Endothelial cell of umbilical vein (primary cell): ENCODE results near the gene LAMTOR4. TPM values are rescaled to one million over a fixed set of nuclear protein-coding genes. Genes with fewer than 3 reads are reported as not detected.
A peak's percentile ranks its signal among the peaks of the same experiment; 100 is the strongest.

ENCODE experiments used
- BruUV-seq: library from RNA; stranded (reverse); fragments of 400-500 nt; replicated peaks from 2 replicates; lab custom pipeline; 2021; lab: Mats Ljungman, UMichigan
- CTCF ChIA-PET: fragments of 300-600, 350-600 bp; sonication (Branson Sonifier 250); formaldehyde crosslinking; loops from one replicate; lab custom pipeline; 2021; ENCODE audit warnings: antibody characterized with exemption, inconsistent platforms; lab: Charles Lee
- POLR2A ChIA-PET: fragments of 300-600, 350-600 bp; sonication (Branson Sonifier 250); formaldehyde crosslinking; loops from one replicate; lab custom pipeline; 2021; ENCODE audit warnings: antibody characterized with exemption, inconsistent platforms; lab: Charles Lee
- DNase-seq: peaks from one replicate; pipeline ENCODE4 v3.0.0-alpha.2; 2011; ENCODE audit warnings: low read depth, low spot score
- FAIRE-seq: peaks from 2 replicates; lab custom pipeline; 2011; peaks lifted over from hg19 to GRCh38; lab: Jason Lieb, UNC
- H2AFZ ChIP-seq: 2 replicates; pipeline ENCODE4 v1.6.0; 2012; ENCODE audit warnings: low read depth, low read length, control low read depth, inconsistent platforms
- H3K27ac ChIP-seq: 2 replicates; pipeline ENCODE4 v1.5.1; 2011; ENCODE audit warnings: low read depth, mild to moderate bottlenecking, control low read depth, low read length, moderate library complexity; ENCODE audit not compliant: insufficient read depth
- H3K27me3 ChIP-seq, 2 experiments: 2 replicates each; pipeline versions ENCODE4 v1.6.0 to v1.6.1; 2011; ENCODE audit warnings: low read length in 2 of 2, mixed read lengths in 1 of 2; ENCODE audit not compliant: control insufficient read depth in 2 of 2, insufficient read depth in 2 of 2
- H3K36me3 ChIP-seq, 2 experiments: 2 replicates in 1 of 2; 3 replicates in 1 of 2; pipeline ENCODE4 v1.5.1; 2011; ENCODE audit warnings: low read length in 2 of 2, mild to moderate bottlenecking in 1 of 2, moderate library complexity in 1 of 2; ENCODE audit not compliant: control insufficient read depth in 2 of 2, insufficient read depth in 2 of 2; ENCODE audit errors: extremely low read depth in 1 of 2
- H3K4me1 ChIP-seq: 3 replicates; pipeline ENCODE4 v1.5.1; 2011; ENCODE audit warnings: mild to moderate bottlenecking, low read length; ENCODE audit not compliant: control insufficient read depth, insufficient read depth; ENCODE audit errors: extremely low read depth
- H3K4me2 ChIP-seq: 2 replicates; pipeline ENCODE4 v1.6.1; 2011; ENCODE audit warnings: low read length, control low read depth, mixed read lengths; ENCODE audit not compliant: insufficient read depth
- H3K4me3 ChIP-seq, 3 experiments: fragments of 200-600 bp in 1 of 3; sonication (generic), shearing (Covaris generic) in 1 of 3; replicated peaks in 1 of 3; 2 replicates each; pipeline ENCODE4 v1.5.1; 2011 to 2016; ENCODE audit warnings: control low read depth in 3 of 3, low read length in 3 of 3, mild to moderate bottlenecking in 2 of 3, inconsistent platforms in 1 of 3, low read depth in 1 of 3, moderate library complexity in 1 of 3; ENCODE audit not compliant: insufficient read depth in 1 of 3
- H3K79me2 ChIP-seq: 2 replicates; pipeline ENCODE4 v1.6.0; 2012; ENCODE audit warnings: low read length, inconsistent platforms; ENCODE audit not compliant: control insufficient read depth, insufficient read depth
- H3K9ac ChIP-seq: replicated peaks from 2 replicates; pipeline ENCODE3; 2011; ENCODE audit warnings: low read length, control low read depth; ENCODE audit not compliant: insufficient read depth; ENCODE audit errors: extremely low read depth
- H3K9me1 ChIP-seq: replicated peaks from 3 replicates; pipeline ENCODE4 v1.6.0; 2011; ENCODE audit warnings: mild to moderate bottlenecking, low read length; ENCODE audit not compliant: control insufficient read depth, insufficient read depth; ENCODE audit errors: extremely low read depth
- H3K9me3 ChIP-seq: replicated peaks from 2 replicates; pipeline ENCODE4 v1.5.1; 2012; ENCODE audit warnings: low read length, inconsistent platforms; ENCODE audit not compliant: control insufficient read depth, insufficient read depth
- H4K20me1 ChIP-seq: replicated peaks from 2 replicates; pipeline ENCODE3; 2011; ENCODE audit warnings: mild to moderate bottlenecking, low read length; ENCODE audit not compliant: control insufficient read depth, insufficient read depth; ENCODE audit errors: extremely low read depth
- CTCF ChIP-seq, 2 donors: IDR thresholded peaks; 1 replicate in 1 of 2; 2 replicates in 1 of 2; pipeline ENCODE4 v1.5.1; 2011; ENCODE audit warnings: low read length in 2 of 2, mild to moderate bottlenecking in 2 of 2, moderate library complexity in 2 of 2, control low read depth in 1 of 2, inconsistent platforms in 1 of 2, low read depth in 1 of 2; ENCODE audit not compliant: insufficient read depth in 1 of 2; ENCODE audit errors: extremely low read depth in 1 of 2
- EZH2 ChIP-seq: IDR thresholded peaks from 2 replicates; pipeline ENCODE4 v1.6.1; 2012; ENCODE audit warnings: borderline replicate concordance, low read depth, mild to moderate bottlenecking, moderate library complexity, low read length, inconsistent platforms; ENCODE audit not compliant: severe bottlenecking
- FOS ChIP-seq: IDR thresholded peaks from 2 replicates; pipeline ENCODE4 v1.6.1; 2011; ENCODE audit warnings: mild to moderate bottlenecking, low read length, moderate library complexity, borderline replicate concordance; ENCODE audit not compliant: insufficient read depth
- GATA2 ChIP-seq: IDR thresholded peaks from 2 replicates; pipeline ENCODE4 v1.7.0; 2011; ENCODE audit warnings: low read depth, mild to moderate bottlenecking, moderate library complexity, mixed read lengths, low read length; ENCODE audit not compliant: insufficient read length, insufficient read depth
- JUN ChIP-seq: IDR thresholded peaks from 2 replicates; pipeline ENCODE4 v1.6.1; 2011; ENCODE audit warnings: borderline replicate concordance, low read depth; ENCODE audit not compliant: insufficient read length, insufficient read depth
- MYC ChIP-seq: IDR thresholded peaks from one replicate; pipeline ENCODE4 v1.6.1; 2011; ENCODE audit warnings: mild to moderate bottlenecking, low read depth, low read length
- POLR2AphosphoS5 ChIP-seq: IDR thresholded peaks from 2 replicates; pipeline ENCODE4 v1.6.1; 2012; ENCODE audit warnings: low read depth, mild to moderate bottlenecking, control low read depth, low read length, moderate library complexity; ENCODE audit not compliant: insufficient read depth
- dilution Hi-C: fragments of 300-500 bp; cut with MboI; formaldehyde crosslinking; loops from one replicate; pipeline ENCODE4 v1.15.0; 2019; ENCODE audit warnings: low sequenced_read_pairs; ENCODE audit not compliant: extremely low pct_ligation_motif_present
- intact Hi-C: fragments of 100-400 bp; cut with micrococcal nuclease; formaldehyde crosslinking; loops from one replicate; pipeline ENCODE4 v1.10.0; 2022
- polyA plus RNA-seq, 4 experiments: library from polyadenylated mRNA; depleted of rRNA in 3 of 4; stranded (reverse) in 3 of 4; unstranded in 1 of 4; fragments of >200 nt; gene quantifications; 2 replicates each; pipeline versions ENCODE4 v1.2.1 to v1.2.3, GENCODE V29; 2011 to 2012; ENCODE audit warnings: missing spikeins in 1 of 4
- total RNA-seq: library from RNA; stranded (reverse); gene quantifications from 2 replicates; pipeline ENCODE4 v1.2.3, GENCODE V29; 2021
- TF ChIP-seq, protein P1 (sequence below): IDR thresholded peaks from 2 replicates; pipeline ENCODE4 v1.6.1; 2011; ENCODE audit not compliant: insufficient read depth, insufficient read length

The LAMTOR4 gene
- total and polyA plus RNA-seq, 2 donors (not counting 3 experiments of a cell fraction or from before 2014, with no cell fraction given) = 139 to 520 TPM

DNA sequence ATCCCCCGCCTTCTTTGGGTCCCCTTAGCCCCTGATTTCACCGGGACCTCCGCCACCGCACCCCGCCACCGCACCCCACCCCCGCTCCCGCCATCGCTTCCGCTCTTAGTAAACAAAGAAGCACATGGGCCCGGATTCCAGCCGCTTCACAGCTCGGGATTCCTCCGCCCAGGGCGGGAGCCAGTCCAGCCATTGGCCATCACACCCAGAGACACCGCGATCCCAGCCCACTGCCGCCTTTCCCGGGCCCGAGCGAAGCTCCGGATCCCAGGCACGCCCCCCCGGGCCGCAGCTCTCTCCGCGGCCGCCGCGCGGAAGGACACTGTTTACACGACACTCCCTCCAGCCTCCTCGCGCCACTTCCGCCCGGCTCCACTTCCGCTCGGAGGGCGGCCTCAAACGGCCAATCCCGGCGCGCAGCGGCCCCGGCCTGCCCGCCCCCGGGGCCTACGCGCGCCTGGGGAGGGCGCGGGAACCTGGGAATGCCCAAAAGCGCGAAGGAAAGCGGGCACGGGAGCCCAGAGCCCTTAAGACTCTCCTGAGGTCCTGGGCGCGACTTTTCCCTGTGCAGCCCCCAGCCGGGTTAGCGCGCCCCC is 48.2 kb upstream of the LAMTOR4 start:
- Histone ChIP-seq H3K9ac (peak overlapping the region; percentile 92), H3K4me1 (peaks cover 18% of the 10 kb centered on the region), H4K20me1 (no peaks in the 10 kb centered on the region), H3K36me3 (peaks cover 29 to 37% of the 10 kb centered on the region in 2 experiments), H3K9me3 (no peaks in the 10 kb centered on the region), H3K4me3 (peak overlapping the region; percentile 74 to 96 (median 75)), H3K4me2 (peak overlapping the region; percentile 94), H3K79me2 (peaks cover 43% of the 10 kb centered on the region), H2AFZ (peak overlapping the region; percentile 15), H3K27me3 (no peaks in the 10 kb centered on the region), H3K9me1 (no peaks in the 10 kb centered on the region), H3K27ac (peak overlapping the region; percentile 84)
- intact Hi-C loops = loop anchor here (1.0 to 10.0 kb wide), 7 partner anchors 13 to 1024 kb away; partner anchors contain the start of genes CNPY4, GPC2, LAMTOR4 and SERPINE1
- FAIRE-seq (peak; percentile 82), DNase-seq (peak; percentile 97)
- no TSS peak for BruUV-seq
- ChIA-PET CTCF (interaction anchor here (1.1 to 2.8 kb wide), 7 partner anchors 11 to 51 kb away, joined by 3 to 18 read pairs (median 5); partner anchors contain the start of genes COPS6, MBLAC1 and ZSCAN21), POLR2A (interaction anchor here (0.6 to 2.8 kb wide), 6 partner anchors 12 to 79 kb away, joined by 3 to 15 read pairs (median 6); partner anchors contain the start of gene COPS6)
- dilution Hi-C loops = no loop called here
- TF ChIP-seq CTCF (IDR thresholded peaks at IDR 0.05; ENCODE audit: extremely low read depth in 1 of 2, insufficient read depth in 1 of 2, low read depth in 1 of 2, low read length in 2 of 2) = no peak
- no peak for TF ChIP-seq FOS
- TF ChIP-seq EZH2 = no peak
- TF ChIP-seq GATA2 = no peak
- peak; percentile 71 for TF ChIP-seq POLR2AphosphoS5
- TF ChIP-seq, protein P1, sequence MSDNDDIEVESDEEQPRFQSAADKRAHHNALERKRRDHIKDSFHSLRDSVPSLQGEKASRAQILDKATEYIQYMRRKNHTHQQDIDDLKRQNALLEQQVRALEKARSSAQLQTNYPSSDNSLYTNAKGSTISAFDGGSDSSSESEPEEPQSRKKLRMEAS = peak; percentile 86
- TF ChIP-seq JUN = no peak
- peak; percentile 35 for TF ChIP-seq MYC
